Progenitor cell of endocrine pancreas (in vitro differentiated cells): Measurements from ENCODE around the gene SLCO1A2. TPM values are rescaled to one million over a fixed set of nuclear protein-coding genes. Genes with fewer than 3 reads are reported as not detected.

Experiments used
- DNase-seq: peaks from one replicate; pipeline ENCODE4 v3.0.0; 2021; ENCODE audit warnings: low spot score; ENCODE audit not compliant: unreplicated experiment
- H3K27ac Mint-ChIP-seq: 2 replicates; pipeline ENCODE4 v1.8.0; 2021; ENCODE audit warnings: mild to moderate bottlenecking, moderate library complexity, mixed read lengths
- H3K27me3 Mint-ChIP-seq: 2 replicates; pipeline ENCODE4 v1.8.0; 2021; ENCODE audit warnings: mixed read lengths
- H3K36me3 Mint-ChIP-seq: 2 replicates; pipeline ENCODE4 v1.8.0; 2022; ENCODE audit warnings: mixed read lengths; ENCODE audit not compliant: insufficient read depth
- H3K4me1 Mint-ChIP-seq: 2 replicates; pipeline ENCODE4 v1.8.0; 2021; ENCODE audit warnings: low read depth, mixed read lengths
- H3K4me3 Mint-ChIP-seq: 2 replicates; pipeline ENCODE4 v1.8.0; 2021; ENCODE audit warnings: low read depth, mild to moderate bottlenecking, moderate library complexity, mixed read lengths
- H3K9me3 Mint-ChIP-seq: 2 replicates; pipeline ENCODE4 v1.8.0; 2021; ENCODE audit warnings: low read depth, mixed read lengths
- total RNA-seq: library from RNA; stranded (reverse); gene quantifications from 2 replicates; pipeline ENCODE4 v1.2.1, GENCODE V29; 2021
- TF ChIP-seq, protein P1 (sequence below): fragments of 200-600 bp; sonication (generic); IDR thresholded peaks from one replicate; pipeline ENCODE4 v1.5.0; 2021; ENCODE audit warnings: antibody characterized with exemption, mild to moderate bottlenecking; ENCODE audit not compliant: unreplicated experiment

SLCO1A2 gene
- total RNA-seq, 1 donor from 2014 or later = 14.1 TPM

DNA sequence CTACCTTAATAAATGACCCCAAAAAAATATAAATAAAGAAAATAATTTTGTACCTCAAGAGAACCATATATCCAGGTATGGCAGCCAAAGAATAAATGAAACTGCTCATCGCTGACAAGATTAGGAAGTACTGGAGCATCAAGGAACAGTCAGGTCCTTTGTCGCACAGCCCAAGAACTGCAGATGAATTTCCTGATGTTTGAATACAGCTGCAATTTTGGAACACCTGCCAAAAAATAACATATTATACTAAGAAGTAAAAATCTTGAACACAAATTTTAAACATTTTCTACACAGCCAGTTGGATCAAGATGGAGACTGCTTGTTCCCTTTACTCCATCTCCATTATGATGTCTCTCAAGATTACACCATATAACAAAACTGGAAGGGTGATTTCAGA is 42.6 kb downstream of the SLCO1A2 start:
- Mint-ChIP-seq H3K36me3 (no peaks in the 10 kb centered on the region), H3K4me3 (no peak overlapping the region), H3K27ac (no peak overlapping the region), H3K27me3 (peaks cover 1% of the 10 kb centered on the region), H3K4me1 (no peaks in the 10 kb centered on the region), H3K9me3 (no peaks in the 10 kb centered on the region)
- TF ChIP-seq, protein P1, sequence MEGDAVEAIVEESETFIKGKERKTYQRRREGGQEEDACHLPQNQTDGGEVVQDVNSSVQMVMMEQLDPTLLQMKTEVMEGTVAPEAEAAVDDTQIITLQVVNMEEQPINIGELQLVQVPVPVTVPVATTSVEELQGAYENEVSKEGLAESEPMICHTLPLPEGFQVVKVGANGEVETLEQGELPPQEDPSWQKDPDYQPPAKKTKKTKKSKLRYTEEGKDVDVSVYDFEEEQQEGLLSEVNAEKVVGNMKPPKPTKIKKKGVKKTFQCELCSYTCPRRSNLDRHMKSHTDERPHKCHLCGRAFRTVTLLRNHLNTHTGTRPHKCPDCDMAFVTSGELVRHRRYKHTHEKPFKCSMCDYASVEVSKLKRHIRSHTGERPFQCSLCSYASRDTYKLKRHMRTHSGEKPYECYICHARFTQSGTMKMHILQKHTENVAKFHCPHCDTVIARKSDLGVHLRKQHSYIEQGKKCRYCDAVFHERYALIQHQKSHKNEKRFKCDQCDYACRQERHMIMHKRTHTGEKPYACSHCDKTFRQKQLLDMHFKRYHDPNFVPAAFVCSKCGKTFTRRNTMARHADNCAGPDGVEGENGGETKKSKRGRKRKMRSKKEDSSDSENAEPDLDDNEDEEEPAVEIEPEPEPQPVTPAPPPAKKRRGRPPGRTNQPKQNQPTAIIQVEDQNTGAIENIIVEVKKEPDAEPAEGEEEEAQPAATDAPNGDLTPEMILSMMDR = no peak
- DNase-seq = no peak

DNA sequence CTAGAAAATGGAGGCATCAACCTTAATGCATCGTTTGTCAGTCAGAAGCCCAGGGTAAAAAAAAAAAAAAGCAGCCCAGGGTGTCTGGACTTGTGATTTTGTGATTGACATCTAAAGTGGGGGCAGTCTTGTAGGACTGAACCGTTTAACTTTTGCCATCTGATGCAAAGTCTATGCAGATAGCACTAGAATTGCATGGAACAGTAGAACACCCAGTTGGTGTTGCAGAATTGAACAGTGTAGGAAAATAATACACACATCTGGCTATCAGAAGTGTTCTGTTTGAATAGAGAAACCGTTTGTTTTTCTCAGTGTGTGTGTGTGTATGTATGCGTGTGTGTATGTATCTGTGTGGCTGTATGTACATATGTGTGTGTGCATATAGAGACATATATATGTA is 45.0 kb downstream of the SLCO1A2 start:
- H3K4me3 Mint-ChIP-seq = no peak overlapping the region
- H3K27ac Mint-ChIP-seq = no peak overlapping the region
- no peaks in the 10 kb centered on the region for H3K4me1 Mint-ChIP-seq
- no peaks in the 10 kb centered on the region for H3K9me3 Mint-ChIP-seq
- no peaks in the 10 kb centered on the region for H3K36me3 Mint-ChIP-seq
- no peak for DNase-seq
- TF ChIP-seq, protein P1 = no peak
- H3K27me3 Mint-ChIP-seq = no peaks in the 10 kb centered on the region

DNA sequence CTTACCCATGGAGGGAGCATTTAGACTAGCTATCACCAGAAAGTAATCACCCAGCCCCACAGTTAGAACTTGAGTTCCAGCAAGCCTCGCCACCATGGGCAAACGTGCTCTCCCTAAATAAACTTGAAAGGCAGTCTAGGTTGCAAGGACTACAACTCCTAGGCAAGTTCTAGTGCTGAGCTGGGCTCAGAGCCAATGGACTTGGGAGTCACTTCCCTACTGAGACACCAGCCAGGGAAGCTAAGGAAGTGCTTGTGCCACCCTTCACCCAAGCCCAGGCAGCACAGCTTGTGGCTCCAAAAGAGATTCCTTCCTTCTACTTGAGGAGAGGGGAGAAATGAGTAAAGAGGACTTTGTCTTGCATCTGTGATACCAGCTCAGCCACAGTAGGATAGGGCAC is 57.9 kb downstream of the SLCO1A2 start:
- Mint-ChIP-seq H3K4me3 (no peak overlapping the region), H3K27me3 (no peaks in the 10 kb centered on the region), H3K4me1 (peaks cover 3% of the 10 kb centered on the region), H3K27ac (no peak overlapping the region), H3K9me3 (peaks cover 20% of the 10 kb centered on the region), H3K36me3 (no peaks in the 10 kb centered on the region)
- no peak for DNase-seq
- TF ChIP-seq, protein P1 = no peak

DNA sequence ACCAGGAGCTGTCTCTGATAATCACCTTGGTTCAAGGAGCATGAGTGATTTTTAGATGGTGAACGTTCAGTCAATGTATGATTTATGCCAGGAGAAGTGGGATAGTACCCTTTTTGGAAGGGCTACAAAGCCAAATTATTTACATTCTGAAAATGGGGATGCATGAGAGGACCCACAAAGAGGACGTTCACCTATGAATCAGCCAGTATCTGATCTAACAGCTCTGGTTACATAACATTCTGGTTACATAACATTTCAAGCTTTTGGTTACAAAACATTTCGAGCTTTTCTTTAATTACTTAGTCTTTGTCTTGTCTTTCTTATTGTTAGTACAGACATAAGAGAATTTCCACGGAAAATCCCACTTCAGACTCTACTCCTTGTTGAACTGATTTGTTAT is 68.8 kb downstream of the SLCO1A2 start:
- H3K9me3 Mint-ChIP-seq = peaks cover 24% of the 10 kb centered on the region
- TF ChIP-seq, protein P1 = no peak
- H3K27me3 Mint-ChIP-seq = no peaks in the 10 kb centered on the region
- DNase-seq = no peak
- H3K4me1 Mint-ChIP-seq = no peaks in the 10 kb centered on the region
- H3K27ac Mint-ChIP-seq = no peak overlapping the region
- peaks cover 12% of the 10 kb centered on the region for H3K36me3 Mint-ChIP-seq
- H3K4me3 Mint-ChIP-seq = no peak overlapping the region

DNA sequence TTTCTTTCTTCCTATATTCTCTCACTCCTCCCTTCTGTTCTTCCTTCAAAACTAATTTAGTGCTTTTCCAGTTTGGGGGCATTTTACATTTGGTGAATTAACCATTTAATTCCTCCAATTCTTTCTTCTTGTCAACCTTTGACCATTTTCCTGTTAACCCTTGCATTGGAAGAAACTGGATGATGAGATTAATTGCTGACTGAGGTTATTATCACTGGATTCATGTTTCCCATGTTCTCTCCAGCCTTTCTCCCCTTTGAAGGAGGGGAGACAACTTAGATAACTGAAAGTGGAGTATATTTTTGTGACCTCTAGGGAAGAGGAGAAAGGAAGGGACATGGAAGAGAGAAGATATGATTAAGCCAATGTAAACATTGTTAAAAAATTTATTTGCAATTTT is 70.5 kb downstream of the SLCO1A2 start:
- Mint-ChIP-seq H3K27ac (no peak overlapping the region), H3K9me3 (peaks cover 39% of the 10 kb centered on the region), H3K36me3 (peaks cover 15% of the 10 kb centered on the region), H3K27me3 (no peaks in the 10 kb centered on the region), H3K4me1 (no peaks in the 10 kb centered on the region), H3K4me3 (no peak overlapping the region)
- TF ChIP-seq, protein P1 = no peak
- DNase-seq = no peak
